SK-N-SH (cell line): ENCODE measurements around the gene LBX1.

Experiments used
- CTCF ChIP-seq: fragments of 200-600 bp; sonication (generic); IDR thresholded peaks from 2 replicates; pipeline ENCODE4 v1.6.1; 2017; ENCODE audit warnings: antibody characterized with exemption, mild to moderate bottlenecking, moderate library complexity
- EZH2phosphoT487 ChIP-seq: fragments of 200-600 bp; sonication (generic); IDR thresholded peaks from 2 replicates; pipeline ENCODE4 v1.6.1; 2017; ENCODE audit warnings: low read depth, mixed run types, mild to moderate bottlenecking, antibody characterized with exemption, moderate library complexity, borderline replicate concordance
- MAX ChIP-seq: IDR thresholded peaks from 2 replicates; pipeline ENCODE4 v1.4.0; 2012; ENCODE audit warnings: low read depth
- PBX3 ChIP-seq: IDR thresholded peaks from 2 replicates; pipeline ENCODE4; 2012
- POLR2AphosphoS5 ChIP-seq: IDR thresholded peaks from 2 replicates; pipeline ENCODE4 v1.6.1; 2012; ENCODE audit warnings: low read depth, low read length
- RFX5 ChIP-seq: IDR thresholded peaks from 2 replicates; pipeline ENCODE4 v1.6.1; 2012; ENCODE audit warnings: mild to moderate bottlenecking, improper control_type of control experiment, low read length
- TCF12 ChIP-seq: IDR thresholded peaks from 2 replicates; pipeline ENCODE4 v1.4.0; 2012

GRCh38 chr10:101231092-101231491 is 1.8 kb upstream of the LBX1 start:
- TF ChIP-seq TCF12 = no peak
- no peak for TF ChIP-seq CTCF
- no peak for TF ChIP-seq POLR2AphosphoS5
- no peak for TF ChIP-seq PBX3
- no peak for TF ChIP-seq MAX
- TF ChIP-seq RFX5 = no peak
- TF ChIP-seq EZH2phosphoT487 = no peak
